HG03280 (cell line): Measurements from ENCODE around the gene FMOD.
A peak's percentile ranks its signal among the peaks of the same experiment; 100 is the strongest.
"Not testable (repeated sequence)": the region's sequence is repeated elsewhere in the genome, so short reads cannot be mapped to it uniquely, and the experiment has no call there.

ENCODE experiments used
- ATAC-seq: cut with Tn5 transposase; IDR thresholded peaks from one replicate; pipeline ENCODE4 v1.9.1; 2021; ENCODE audit warnings: mild to moderate bottlenecking, moderate library complexity; ENCODE audit not compliant: unreplicated experiment

Gene FMOD

GRCh38 chr1:203306965-203307541, 43.9 kb downstream of the FMOD start:
- no peak for ATAC-seq

GRCh38 chr1:203306089-203306964, 44.6 kb downstream of the FMOD start:
- no peak for ATAC-seq

- no peak for ATAC-seq
Measured at GRCh38 chr1:203305809-203306088, 45.2 kb downstream of the FMOD start.

DNA sequence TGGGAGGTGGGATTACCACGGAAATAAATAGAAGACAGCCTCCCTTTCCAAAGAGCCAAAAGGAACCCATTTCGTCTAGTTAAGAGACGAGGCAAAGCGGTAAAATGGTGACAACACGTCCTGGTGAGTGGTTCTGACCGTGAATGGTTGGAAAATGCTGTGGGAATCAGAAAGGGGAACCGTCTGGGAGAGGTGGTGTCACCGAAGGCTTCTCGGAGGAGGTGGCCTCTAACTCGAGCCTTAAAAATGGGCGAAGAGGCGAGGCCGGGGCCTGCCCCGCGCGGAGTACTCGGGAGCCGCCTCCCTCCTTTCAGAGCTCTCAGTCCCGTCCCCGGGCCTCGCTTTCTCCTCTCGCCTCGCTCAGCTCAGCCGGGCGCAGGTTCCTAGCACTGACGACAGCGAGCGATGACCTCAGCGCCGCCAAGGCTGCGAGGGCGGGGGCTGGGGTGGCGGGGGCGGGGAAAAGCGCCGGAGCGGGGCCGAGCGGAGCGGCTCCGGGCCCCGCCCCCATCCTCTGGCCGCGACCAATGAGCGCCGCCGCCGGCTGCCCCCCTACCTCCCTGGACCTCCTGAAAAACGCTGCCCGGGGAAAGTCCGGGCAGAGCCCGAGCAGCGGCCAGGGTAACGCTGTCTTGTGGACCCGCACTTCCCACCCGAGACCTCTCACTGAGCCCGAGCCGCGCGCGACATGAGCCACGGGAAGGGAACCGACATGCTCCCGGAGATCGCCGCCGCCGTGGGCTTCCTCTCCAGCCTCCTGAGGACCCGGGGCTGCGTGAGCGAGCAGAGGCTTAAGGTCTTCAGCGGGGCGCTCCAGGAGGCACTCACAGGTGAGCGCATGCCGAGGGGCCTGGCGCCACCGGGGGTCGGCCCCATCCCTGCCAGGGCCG, 45.8 kb downstream of the FMOD start, which contains the start of gene BTG2:
BTG2 (plus strand) TSS at position 601 of the 890 bp plus-strand sequence; CDS start at position 689, 88 bp downstream.
- ATAC-seq = peak; percentile 74

- ATAC-seq = no peak
Measured at GRCh38 chr1:203304391-203304918, 46.5 kb downstream of the FMOD start.

DNA sequence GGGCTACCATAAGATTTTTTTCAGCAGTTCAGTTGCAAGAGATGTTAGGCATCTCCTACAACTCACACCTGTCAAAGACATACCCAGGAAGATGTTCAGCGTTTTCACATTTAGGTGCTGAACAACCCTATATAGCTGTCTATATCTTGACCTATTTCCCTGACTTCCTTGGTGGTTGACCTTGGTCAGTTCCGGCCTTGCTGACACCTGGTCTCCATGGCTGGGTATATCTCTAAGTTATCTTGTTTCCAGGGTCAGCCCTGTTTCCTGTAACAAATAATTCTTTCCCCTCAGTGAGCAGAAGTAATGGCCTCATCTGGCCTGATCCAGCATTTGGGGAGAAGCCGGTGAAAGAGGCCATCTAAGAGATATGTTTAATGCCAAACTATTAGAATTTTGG, 48.0 kb downstream of the FMOD start:
- ATAC-seq = no peak

GRCh38 chr1:203302456-203302855, 48.5 kb downstream of the FMOD start:
- no peak for ATAC-seq

DNA sequence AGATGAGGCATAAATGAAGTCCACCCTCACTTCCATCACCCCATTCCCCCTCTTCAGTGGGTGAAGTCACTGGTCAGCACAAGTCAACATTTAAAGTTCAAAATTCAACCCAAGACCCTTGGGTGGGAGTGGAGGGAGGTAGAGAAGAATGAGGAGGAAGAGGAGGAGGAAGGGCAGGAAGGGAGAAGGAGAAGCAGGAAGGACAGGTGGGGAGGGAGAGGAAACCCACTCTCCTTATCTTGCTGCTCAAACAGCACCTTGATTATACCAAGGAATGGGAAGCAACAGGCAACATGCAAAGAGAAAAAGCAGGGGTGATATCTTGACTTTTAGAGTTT, 49.6 kb downstream of the FMOD start:
- ATAC-seq = no peak

- ATAC-seq = no peak
Measured at GRCh38 chr1:203300441-203301330, 50.2 kb downstream of the FMOD start.

- not testable (repeated sequence) for ATAC-seq
Measured at GRCh38 chr1:203299719-203300429, 51.0 kb downstream of the FMOD start.

DNA sequence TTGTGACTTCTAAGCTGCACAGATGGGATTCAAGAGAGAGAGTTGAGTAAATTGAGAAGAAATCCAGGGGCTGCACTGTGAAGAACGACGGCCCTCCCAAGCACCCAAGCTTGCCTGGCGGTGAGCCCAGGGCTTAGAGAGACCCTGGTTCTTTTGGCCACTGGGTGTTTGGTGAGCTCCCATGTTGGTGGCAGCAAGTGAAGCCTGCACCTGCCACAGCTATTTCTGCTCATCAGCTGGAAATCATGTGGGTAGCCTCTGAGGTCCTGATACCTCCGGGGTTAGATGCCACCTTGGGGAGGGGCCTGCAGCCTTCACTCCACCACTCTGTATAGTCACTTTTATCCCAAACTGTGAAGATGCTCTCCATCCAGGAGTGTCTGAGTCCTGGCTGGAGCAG, 51.8 kb downstream of the FMOD start:
- no peak for ATAC-seq

DNA sequence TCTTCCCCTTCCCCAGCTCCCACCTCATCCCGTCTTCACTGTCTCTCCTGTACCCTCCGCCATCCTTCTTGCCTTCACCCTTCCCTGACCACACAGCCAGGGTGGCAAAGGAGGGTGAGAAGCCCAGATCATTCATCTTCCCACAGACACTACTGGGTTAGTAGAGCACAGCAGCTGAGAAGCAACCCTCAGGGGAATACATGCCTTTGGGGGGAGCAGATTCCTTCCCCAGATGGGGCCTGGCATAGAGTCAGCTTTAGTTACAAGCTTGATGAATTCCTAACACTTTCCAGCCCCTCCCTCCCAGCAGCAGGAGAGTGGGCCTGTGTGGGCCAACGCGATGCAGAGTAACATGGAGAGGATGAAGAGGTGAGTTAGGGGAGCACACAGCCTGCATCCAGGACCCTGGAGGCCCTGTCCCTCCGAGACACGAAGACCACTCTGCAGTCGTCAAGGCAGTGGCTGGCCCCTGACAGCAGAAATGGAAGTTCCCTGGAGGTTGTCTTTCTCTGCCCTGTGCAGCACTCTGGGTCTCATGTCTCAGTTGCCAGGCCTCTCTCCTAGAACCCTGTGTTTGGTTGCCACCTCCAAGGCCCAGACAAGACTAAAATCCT, 54.4 kb downstream of the FMOD start:
- ATAC-seq = no peak

DNA sequence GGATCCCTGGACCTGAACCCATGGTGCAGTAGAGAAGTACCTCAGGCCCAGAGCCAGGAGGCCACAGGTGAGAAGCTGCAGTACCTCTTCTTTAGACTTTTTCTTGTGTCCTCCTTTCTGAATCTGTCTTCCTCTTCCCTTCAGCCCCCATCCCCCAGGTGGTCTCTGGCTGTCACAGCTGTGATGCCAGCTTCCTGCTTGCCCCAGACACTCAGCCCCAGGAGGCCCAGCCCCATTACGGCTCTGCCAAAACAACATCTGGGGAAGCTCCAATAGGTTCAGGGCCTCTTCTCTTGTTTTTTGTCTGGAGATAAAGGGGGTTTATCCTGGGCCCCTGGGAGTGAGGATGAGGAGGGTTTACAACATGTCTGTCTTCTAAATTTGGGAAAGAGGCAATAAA, 55.1 kb downstream of the FMOD start:
- no peak for ATAC-seq

DNA sequence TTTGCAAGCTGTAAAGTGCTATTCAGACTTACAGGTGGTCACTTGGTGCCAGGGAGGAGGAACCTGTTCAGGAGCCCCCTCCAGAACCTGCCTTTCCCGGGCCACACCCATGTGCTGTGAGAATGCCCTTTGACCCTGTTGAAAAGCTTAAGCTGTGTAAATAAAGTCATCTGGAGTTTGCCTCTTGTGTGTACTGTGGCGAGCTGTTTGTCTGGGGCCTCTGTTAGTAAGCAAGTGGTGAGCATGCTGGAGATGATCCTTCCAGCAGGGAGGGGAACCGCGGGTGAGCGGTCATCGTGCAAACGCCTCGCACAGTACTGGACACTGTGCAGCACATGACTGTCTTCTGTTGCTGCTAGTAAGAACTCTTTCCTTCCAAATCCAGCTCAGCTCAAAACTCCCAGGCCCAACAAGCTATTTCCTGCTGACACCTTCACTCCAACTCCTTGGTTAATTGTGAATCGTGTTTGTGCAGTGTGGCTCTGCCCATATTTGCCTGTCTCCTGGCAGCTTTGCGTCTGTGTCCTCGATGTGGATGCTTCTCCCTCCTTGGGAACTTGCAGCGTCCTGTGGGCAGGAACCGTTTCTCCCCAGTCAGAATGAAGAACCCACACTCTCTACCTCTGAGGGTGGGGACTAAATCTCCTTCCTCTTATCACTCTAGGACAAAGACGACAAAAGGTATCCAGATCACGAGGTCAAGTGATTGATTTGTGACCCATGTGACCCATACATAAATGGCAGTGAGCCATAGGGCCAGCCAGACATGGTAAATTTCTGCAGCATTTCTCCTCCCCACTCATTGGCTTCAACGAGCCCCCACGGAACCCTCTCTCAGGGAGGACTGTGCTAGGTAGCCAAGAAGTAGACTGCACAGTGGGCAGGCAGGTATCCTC, 59.5 kb downstream of the FMOD start:
- no peak for ATAC-seq
